ENCODE data around the gene ANP32A.

The ANP32A gene

DNA sequence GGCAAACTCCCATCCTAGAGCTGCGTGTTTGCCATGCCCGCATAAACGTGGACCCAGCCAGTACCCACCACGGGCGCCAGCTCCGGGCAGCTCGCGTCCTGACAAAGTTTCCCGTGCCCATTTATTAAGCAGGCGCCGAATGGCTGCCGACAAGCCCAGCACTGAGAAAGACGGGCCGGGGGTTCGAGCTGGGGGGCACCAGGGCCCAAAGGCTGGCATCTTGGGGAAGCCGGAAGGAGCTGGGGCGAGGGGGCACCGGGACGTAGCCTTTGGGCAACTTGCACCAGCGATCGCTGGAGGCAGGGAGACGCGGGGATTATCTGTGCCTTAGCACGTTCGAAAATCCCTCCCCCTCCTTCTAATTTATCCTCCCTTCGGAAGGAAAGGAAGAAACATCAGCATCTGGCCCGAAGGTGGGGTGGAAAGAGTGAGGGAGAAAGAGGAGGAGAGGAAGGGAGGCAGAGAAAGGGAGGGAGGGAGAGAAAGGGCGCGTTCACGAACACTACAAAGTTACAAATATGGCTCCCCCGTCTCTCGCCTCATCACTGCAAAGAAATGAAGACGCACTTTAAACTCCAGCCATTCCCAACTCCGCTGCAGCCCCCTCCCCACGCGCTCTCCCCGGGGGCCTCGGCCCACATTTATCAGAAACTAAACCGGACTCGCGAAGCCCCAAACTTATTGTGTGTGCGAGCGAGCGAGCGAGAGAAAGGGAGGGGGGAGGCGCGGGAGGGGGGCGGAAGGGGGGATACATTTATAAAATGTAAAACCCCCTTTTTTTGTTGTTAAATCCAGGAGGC, 1.0 kb downstream of the ANP32A start:
- DNase-seq = no peak

DNA sequence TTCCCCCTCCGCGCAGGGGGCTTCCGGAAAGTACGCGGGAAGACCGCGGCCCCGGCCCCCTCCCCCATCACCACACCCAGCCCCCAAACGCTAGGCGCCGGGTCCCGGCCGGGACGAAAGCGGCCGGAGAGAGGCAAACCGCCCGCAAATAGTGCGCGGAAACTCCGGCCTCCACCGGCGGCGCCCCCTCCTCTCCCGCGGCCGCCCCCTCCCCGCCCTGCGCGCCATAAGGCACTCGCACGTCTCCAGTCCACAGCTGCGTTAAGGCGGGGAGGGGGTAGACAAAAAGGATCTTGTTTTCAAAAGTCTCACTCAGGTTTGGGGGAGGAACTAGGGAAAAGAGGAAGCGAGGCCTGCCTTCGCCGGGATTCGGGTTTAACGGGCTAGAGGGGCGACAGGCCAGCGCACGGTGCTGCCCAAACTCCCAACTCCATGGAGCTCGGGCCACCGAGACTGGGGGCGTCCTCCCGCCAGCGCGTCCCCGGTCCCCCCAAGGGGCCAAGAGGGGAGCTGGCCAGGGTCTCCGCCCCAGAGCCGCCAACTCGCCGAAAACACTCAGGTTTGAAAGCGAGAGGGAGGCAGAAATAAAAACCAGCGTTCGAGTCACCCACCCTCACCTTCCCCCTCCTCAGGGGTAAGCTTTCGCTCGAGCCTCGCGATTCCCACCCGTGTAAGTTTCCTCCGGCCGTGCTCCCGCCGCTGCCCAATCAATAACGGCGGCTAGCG, 1.8 kb downstream of the ANP32A start:
- DNase-seq = no peak

DNA sequence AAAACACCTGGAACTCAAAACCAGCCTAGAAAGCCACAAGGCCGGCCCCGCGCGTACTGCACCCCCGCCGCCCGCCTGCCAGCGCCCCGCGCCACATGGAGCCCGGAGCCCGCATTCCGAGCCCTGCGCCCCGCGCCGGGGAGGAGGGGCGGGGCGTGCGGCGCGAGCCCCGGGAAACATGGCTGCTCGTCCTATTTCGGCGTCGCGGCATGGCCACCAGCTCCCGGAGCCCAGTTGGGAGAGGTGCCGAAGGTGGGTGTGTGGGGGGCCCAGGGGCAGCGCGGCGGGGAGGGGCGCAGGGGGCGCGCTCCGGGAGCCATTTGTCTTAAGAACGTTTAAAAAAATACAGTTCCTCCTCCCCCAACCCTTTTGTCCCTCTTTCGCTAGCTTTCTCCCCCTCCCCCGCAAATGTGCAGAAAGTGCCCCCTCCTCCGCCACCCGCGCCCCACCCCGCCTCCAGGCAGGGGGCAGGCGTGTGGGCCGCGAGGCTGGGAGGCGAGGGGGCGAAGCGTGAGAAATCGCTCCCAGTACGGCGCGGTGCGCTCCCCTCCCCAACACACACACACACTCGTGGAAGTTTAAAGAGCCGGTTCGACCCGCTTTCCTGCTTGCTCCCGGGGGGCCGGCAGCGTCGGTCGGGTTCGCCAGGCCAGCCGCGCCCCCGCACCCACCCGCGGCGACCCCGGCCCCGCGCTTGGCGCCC, 2.5 kb downstream of the ANP32A start:
- DNase-seq = no peak

DNA sequence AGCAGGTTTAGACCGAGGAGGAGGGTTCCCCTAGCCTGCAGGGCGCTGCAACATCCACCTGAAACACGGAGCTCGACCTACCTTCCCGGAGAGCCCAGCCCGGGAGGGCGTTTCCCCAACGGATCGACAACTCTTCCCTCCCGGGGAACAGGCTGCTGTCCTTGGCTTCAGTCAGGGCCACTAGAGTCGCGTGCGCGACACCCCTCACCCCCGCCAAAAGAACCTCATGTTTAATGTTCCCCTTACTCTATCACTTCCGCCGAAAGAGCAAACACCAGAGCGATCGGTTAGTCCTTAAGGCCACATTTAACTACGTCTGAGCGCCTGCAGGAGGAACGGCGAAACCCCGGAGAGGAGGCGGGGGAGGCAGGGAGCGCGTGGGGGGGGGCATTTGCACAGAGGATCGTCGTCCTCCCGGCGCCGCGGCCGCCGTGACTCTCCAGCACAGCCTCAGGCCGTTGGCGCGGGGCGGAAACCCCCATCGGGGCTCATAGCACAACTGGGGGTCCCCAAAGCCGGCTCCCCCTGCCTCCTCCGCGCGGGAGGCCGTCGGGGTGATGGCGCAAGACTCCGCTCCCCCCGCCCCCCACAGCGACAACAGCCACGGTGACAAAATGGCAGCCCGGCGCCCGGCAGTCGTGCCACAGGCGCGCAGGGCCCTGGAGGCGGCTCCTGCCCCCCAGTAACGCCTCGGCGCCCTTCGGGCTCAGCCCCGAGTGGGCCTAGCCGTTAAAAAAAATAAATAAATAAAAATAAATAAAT, 3.2 kb downstream of the ANP32A start:
- no peak for DNase-seq

DNA sequence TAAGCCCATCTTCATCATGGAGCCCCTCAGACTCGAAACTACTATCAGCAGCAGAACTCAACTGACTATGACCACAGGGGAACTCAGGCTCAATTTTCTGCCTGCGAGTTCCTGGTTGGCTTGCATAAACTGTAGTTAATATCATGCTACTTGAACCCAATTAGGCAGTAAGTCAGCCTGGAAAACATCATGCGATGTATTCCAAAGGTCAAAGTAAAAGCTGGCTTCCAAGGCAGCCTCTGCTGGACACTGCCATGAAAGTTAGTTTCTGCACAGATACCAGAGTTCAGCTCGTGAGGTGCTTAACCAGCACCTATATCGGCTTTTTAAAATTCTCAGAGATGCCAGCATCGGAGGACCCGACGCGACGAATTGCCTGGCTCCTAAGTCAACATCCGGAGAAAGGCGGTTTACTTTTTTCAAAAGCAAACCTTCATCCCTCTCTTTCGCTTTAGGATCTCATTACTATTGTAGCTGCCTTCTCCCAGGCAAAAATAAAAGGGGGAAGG, 3.8 kb downstream of the ANP32A start:
- no peak for DNase-seq

DNA sequence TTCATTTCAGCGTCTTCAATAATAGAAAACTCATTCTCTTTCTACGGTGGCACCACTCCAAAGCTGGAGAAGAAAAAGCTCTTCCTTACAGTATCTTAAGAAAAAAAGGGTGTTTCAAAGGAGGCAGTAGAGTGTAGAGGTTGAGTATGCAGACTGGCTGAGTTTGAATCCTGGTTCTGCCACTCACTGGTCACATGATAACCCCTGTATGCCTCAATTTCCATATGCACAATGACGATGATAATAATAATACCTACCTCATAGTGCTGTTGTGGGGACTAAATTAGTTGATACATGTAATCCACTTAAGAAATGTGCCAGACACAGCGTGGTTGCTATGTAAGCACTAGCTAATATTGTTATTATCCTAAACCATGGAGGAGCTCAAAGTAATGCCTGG, 4.5 kb downstream of the ANP32A start:
- no peak for DNase-seq

- no peak for DNase-seq
Measured at GRCh38 chr15:68815598-68815997, 5.1 kb downstream of the ANP32A start.

GRCh38 chr15:68814596-68814995, 6.1 kb downstream of the ANP32A start:
- no peak for DNase-seq

DNA sequence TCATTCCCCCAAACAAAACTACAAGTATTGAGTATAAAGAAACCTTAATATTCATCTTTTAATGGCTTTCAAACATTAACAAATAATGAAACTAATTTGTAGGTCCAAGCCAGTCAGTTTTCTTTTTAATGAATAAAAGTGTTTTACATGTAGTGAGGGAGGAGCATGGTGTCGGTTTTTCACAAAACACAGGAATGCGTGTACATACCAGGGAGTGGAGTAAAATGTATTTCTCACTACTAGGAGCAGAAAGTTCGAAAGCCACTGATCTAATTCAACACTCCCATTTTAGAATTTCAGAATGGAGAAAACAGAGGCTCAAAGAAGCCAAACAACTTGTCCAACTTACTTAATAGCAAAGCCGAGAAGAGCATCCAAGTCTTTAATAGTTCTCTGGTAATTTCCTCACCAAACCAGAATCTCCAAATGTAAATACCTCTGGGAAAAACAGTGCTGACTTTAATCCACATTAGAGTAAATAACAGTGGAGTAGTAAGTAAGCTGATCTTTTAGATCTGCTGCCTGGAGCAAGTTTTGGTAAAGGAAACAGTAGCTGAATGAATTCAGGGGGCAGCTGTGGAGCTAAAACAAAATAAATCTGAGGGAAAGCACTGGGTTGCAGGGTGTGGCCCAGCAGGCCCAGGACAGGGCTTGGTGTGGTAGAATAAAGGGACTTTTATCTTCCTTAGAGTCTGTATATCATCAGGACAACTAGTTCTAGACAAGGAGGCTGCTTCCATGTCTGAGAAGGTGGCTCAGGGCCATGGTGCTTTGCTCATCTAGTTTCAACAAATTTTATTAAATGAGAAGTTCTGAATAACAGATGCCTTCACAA, 7.9 kb downstream of the ANP32A start:
- DNase-seq = no peak

DNA sequence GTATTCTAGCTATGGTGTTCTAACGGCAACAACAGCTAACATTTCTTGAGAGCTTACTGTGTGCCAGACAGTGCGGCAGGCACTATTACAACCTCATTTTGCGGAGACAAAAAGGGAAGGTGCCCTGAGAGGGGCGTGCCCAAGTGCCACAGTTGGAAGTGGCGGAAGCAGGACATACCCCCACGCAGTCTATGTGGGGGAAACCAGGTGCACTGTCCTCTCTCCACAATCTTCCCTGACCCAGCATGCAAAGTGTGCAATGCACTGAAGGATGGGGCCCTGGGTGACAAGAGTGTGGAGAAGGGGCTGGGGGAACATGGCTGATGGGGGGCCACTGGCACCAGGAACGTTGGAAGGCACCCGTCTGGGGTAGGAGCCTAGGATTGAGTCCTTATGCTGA, 8.6 kb downstream of the ANP32A start:
- no peak for DNase-seq

DNA sequence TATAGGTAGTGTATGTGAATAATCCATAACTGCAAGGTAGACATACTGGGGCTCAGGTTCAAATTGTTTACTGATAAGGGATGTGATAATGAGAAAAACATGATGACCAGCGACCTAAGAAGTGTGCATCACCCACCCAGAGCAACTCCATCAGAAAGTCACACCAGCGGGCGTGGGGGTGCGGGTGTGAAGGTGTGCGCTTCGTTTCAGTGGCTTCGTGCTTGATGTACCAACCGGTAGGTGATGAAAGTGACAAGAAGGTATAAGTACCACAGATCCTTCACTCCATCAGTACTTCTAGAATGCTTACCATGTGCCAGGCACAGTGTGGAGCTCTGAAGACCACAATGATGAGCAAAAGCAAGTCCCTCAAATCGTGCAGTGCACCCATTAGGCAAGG, 11.2 kb downstream of the ANP32A start:
- no peak for DNase-seq

- DNase-seq = no peak
Measured at GRCh38 chr15:68808770-68809169, 11.9 kb downstream of the ANP32A start.

DNA sequence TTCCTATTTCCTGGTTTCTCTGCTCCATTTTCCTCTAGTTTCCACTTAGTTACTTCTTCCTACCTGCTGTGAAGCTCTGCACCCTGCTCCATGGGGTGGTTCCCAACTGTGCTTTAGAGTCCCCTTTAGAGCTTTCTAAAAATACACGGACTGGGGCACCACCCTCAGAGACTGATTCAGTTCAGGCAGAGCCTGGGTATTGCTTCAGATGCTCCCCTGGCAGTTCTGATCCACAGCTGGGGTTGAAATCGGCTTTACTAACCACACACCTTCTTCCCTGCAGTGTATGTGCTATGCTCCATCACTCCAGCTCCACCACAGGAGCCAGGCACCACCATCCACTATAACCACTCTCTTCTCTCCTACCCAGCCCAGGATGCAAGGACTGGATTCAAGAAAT, 12.6 kb downstream of the ANP32A start:
- DNase-seq = no peak

DNA sequence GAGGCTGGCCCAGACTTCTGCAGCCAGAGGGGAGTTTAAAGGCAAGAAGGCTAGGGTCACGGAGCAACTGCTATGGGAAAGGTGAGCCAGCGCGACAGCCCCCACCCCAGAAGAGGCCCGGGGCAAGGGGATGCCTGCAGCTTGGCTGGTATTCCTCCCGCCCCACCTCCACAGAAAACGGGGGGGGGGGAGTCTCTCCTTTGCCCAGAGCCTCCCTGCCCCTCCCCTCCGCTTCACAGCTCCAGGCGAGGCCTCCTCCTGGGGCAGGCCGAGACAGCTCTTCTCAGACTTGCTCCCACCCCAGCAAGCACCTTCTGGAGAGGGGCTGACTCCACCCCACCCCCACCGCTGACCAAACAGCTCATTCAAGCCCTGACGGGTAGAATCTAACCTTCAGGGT, 13.4 kb downstream of the ANP32A start:
- no peak for DNase-seq

DNA sequence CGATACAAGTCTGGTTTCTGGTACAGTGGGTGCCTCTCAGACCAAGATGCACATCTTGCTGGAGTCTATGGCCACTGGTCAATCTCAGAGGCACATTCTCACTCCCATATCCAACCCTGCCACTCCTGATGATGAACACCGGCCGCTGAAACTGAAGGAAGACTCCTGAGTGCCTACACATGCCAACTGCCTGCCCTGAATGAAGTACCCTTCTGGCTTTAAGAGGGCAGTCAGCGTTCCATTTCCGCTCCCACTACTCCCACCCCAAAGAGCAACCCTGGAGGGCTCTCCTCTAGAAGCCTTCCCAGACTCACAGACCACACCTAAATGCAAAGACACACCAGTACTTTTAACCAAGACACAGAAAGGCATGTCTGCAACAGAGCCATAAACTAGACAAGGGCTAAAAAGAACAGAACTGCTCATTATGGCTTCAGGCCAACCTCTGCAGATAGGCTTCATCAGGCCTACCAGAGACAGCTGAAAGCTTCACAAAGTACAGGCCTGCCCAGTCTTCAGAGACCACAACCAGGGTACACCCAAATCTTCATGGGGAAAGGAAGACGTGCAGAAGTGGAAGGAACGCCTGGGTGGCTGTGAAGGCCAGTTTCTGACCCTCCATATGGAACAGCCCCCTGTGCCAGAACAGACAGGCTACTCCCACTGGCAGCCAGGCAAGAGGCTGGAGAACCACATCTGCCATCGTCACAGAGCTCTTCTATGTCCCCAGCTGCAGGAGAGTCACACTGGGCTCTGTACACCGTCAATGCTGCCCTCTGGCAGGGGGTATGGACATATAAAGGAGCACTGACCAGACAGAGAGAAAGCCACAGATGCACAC, 14.3 kb downstream of the ANP32A start:
- DNase-seq = no peak

GRCh38 chr15:68802373-68802772, 18.3 kb downstream of the ANP32A start:
- no peak for DNase-seq

GRCh38 chr15:68801572-68802148, 19.0 kb downstream of the ANP32A start:
- no peak for DNase-seq

DNA sequence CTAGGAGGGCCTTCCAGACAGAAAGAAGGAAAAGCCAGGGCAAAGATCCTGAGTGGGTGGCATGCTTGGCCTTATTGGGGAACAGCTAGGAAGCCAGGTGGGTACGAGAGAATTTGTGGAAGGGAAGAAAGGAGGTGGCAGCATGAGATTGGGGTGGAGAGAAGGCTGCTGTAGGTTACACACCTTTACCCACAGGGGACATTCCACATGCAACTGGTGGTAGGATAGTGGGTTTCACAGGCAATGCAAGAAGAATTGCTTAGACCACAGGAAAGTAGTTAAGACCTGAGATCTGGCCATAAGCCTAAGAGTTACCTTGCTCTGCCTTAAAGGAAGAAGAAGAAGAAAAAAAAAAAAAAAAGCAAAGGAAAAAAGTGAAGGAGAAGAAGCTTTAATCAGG, 19.8 kb downstream of the ANP32A start:
- no peak for DNase-seq

GRCh38 chr15:68798346-68799094, 22.2 kb downstream of the ANP32A start:
- no peak for DNase-seq

Data from cortex of kidney (tissue), 1 donor.